Smooth muscle cell (in vitro differentiated cells): ENCODE measurements around the gene MACIR. TPM values are rescaled to one million over a fixed set of nuclear protein-coding genes. Genes with fewer than 3 reads are reported as not detected.

Source experiments
- DNase-seq: peaks from one replicate; lab custom pipeline; 2025; ENCODE audit not compliant: unreplicated experiment; lab: John Stamatoyannopoulos, UW
- H2AFZ ChIP-seq: fragments of 200-600 bp; sonication (generic); 2 replicates; pipeline ENCODE4 v1.6.0; 2016; ENCODE audit warnings: antibody characterized with exemption, low read depth, mild to moderate bottlenecking
- H3F3A ChIP-seq: fragments of 200-600 bp; sonication (generic); 2 replicates; pipeline ENCODE4 v1.6.0; 2017; ENCODE audit warnings: antibody characterized with exemption, low read depth
- H3K27ac ChIP-seq: fragments of 200-600 bp; sonication (generic); 2 replicates; pipeline ENCODE4 v1.5.1; 2016; ENCODE audit warnings: low read depth, mild to moderate bottlenecking
- H3K27me3 ChIP-seq: fragments of 200-600 bp; sonication (generic); 2 replicates; pipeline ENCODE4 v1.6.1; 2016; ENCODE audit warnings: low read depth, mild to moderate bottlenecking
- H3K36me3 ChIP-seq: fragments of 200-600 bp; sonication (generic); 2 replicates; pipeline ENCODE4 v1.5.1; 2016; ENCODE audit warnings: low read depth
- H3K4me1 ChIP-seq: fragments of 200-600 bp; sonication (generic); 2 replicates; pipeline ENCODE4 v1.5.1; 2016; ENCODE audit warnings: low read depth
- H3K4me2 ChIP-seq: fragments of 200-600 bp; sonication (generic); 2 replicates; pipeline ENCODE4 v1.6.0; 2016; ENCODE audit warnings: mild to moderate bottlenecking
- H3K4me3 ChIP-seq: fragments of 200-600 bp; sonication (generic); 2 replicates; pipeline ENCODE4 v1.5.1; 2016; ENCODE audit warnings: mild to moderate bottlenecking
- H3K79me2 ChIP-seq: fragments of 200-600 bp; sonication (generic); 2 replicates; pipeline ENCODE4 v1.6.0; 2016; ENCODE audit warnings: low read depth, mild to moderate bottlenecking
- H3K9ac ChIP-seq: fragments of 200-600 bp; sonication (generic); 2 replicates; pipeline ENCODE4 v1.6.0; 2016; ENCODE audit warnings: low read depth
- H3K9me3 ChIP-seq: fragments of 200-600 bp; sonication (generic); replicated peaks from 2 replicates; pipeline ENCODE4 v1.5.1; 2016; ENCODE audit warnings: low read depth
- H4K20me1 ChIP-seq: fragments of 200-600 bp; sonication (generic); 2 replicates; pipeline ENCODE4 v1.6.0; 2016; ENCODE audit warnings: low read depth
- WGBS: methylation state at CpG from one replicate; pipeline ENCODE4 v1.1.7; 2016; ENCODE audit warnings: low lambda C conversion rate; 5-methylcytosine and 5-hydroxymethylcytosine counted together
- polyA plus RNA-seq: library from polyadenylated mRNA; unstranded; fragments of >200 nt; fragmentation: Nextera tagmentation; extraction: Ambion mirVana; gene quantifications from 2 replicates; pipeline ENCODE4 v1.2.1, GENCODE V29; 2016
- total RNA-seq: library from RNA; depleted of rRNA; stranded (reverse); fragments of >200 nt; gene quantifications from 2 replicates; pipeline ENCODE4 v1.2.3, GENCODE V29; 2014
- TF ChIP-seq, protein P1 (sequence below): fragments of 200-600 bp; sonication (generic); IDR thresholded peaks from 2 replicates; pipeline ENCODE4 v1.5.1; 2017; ENCODE audit warnings: borderline replicate concordance, mild to moderate bottlenecking, antibody characterized with exemption; ENCODE audit not compliant: insufficient read depth, poor library complexity, severe bottlenecking

The MACIR gene
- total and polyA plus RNA-seq, 2 experiments from 2014 or later = 6.7 to 24.0 TPM

DNA sequence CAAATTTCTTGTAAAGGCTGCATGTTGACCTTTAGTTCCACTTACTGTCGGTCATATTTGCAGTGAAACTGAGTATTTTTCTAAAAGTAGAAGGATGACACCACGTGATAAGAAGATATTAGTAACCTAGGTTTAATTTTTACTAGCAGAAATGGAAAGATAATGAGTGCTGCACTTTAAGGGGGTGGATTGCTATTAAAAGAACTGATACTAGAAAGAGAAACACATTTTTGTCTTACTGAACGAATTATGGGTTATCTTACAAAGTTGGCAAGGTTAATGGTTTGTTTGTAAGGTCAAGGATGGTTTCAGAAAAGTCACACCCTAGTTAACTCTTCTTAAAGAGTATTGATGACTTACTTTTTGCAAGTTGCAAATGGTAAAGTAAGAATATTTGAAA is 2.4 kb downstream of the MACIR start:
- Histone ChIP-seq H4K20me1 (peaks cover 52% of the 10 kb centered on the region), H2AFZ (no peak overlapping the region), H3K36me3 (no peaks in the 10 kb centered on the region), H3K9ac (no peak overlapping the region), H3K79me2 (peaks cover 62% of the 10 kb centered on the region), H3K27ac (no peak overlapping the region), H3K4me2 (peak overlapping the region; percentile 99), H3K4me3 (peak overlapping the region; percentile 85), H3F3A (peaks cover 3% of the 10 kb centered on the region), H3K9me3 (no peaks in the 10 kb centered on the region), H3K27me3 (no peaks in the 10 kb centered on the region), H3K4me1 (peaks cover 10% of the 10 kb centered on the region)
- TF ChIP-seq, protein P1, sequence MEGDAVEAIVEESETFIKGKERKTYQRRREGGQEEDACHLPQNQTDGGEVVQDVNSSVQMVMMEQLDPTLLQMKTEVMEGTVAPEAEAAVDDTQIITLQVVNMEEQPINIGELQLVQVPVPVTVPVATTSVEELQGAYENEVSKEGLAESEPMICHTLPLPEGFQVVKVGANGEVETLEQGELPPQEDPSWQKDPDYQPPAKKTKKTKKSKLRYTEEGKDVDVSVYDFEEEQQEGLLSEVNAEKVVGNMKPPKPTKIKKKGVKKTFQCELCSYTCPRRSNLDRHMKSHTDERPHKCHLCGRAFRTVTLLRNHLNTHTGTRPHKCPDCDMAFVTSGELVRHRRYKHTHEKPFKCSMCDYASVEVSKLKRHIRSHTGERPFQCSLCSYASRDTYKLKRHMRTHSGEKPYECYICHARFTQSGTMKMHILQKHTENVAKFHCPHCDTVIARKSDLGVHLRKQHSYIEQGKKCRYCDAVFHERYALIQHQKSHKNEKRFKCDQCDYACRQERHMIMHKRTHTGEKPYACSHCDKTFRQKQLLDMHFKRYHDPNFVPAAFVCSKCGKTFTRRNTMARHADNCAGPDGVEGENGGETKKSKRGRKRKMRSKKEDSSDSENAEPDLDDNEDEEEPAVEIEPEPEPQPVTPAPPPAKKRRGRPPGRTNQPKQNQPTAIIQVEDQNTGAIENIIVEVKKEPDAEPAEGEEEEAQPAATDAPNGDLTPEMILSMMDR = no peak
- 51% methylated on average over 3 of the region's 3 CpGs for WGBS
- no peak for DNase-seq

DNA sequence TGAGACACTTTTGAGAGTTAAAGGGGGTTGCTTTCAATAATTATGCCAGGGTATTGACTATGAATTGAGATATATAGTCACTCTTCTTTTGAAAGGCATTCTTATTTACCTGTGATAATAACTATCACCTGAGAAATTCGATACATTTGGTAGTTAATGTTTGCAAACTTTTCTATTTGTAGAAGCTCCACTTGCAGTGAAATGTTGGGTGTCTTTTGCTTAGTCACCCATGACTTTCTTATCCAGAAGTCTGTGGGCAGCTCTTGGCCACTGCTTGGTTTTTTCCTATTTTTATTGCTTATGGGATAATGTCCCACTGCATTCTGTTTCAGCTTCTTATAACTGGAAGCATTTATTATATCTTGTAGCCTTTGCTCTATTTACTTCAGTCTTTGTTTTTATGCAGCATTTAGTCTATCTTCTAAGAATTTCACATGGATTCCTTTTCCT is 3.9 kb downstream of the MACIR start:
- no peaks in the 10 kb centered on the region for H3K27me3 ChIP-seq
- H3F3A ChIP-seq = peaks cover 3% of the 10 kb centered on the region
- no peaks in the 10 kb centered on the region for H3K36me3 ChIP-seq
- DNase-seq = no peak
- H3K4me3 ChIP-seq = no peak overlapping the region
- H3K79me2 ChIP-seq = peaks cover 77% of the 10 kb centered on the region
- 91% methylated on average over 1 of the region's 1 CpG for WGBS
- H2AFZ ChIP-seq = no peak overlapping the region
- H3K4me1 ChIP-seq = peaks cover 10% of the 10 kb centered on the region
- TF ChIP-seq, protein P1 = no peak
- no peak overlapping the region for H3K27ac ChIP-seq
- peak overlapping the region; percentile 38 for H3K4me2 ChIP-seq
- H4K20me1 ChIP-seq = peaks cover 52% of the 10 kb centered on the region
- no peaks in the 10 kb centered on the region for H3K9me3 ChIP-seq
- no peak overlapping the region for H3K9ac ChIP-seq

DNA sequence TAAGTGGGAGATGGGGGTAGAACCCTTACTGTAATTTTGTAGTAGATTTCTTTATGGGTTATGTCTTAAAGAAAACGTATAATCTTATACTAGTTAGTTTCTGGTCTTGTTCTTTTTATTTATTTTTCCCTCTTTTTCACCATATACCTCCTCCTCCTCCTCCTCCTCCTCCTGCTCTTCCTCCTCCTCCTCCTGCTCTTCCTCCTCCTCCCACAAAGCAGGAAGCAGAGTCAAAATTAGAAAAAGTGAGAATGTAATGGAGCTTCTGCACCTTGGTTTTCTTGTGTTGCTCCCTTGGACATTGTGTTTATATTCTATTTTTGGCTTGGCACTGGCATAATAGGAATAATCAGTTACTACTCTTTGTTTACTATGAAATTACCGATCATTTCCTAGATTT is 4.5 kb downstream of the MACIR start:
- no peaks in the 10 kb centered on the region for H3K9me3 ChIP-seq
- peaks cover 10% of the 10 kb centered on the region for H3K4me1 ChIP-seq
- no peak overlapping the region for H2AFZ ChIP-seq
- H3K27ac ChIP-seq = no peak overlapping the region
- no peaks in the 10 kb centered on the region for H3K27me3 ChIP-seq
- peaks cover 82% of the 10 kb centered on the region for H3K79me2 ChIP-seq
- H3K4me2 ChIP-seq = peak overlapping the region; percentile 38
- 84% methylated on average over 2 of the region's 2 CpGs for WGBS
- H3K9ac ChIP-seq = no peak overlapping the region
- TF ChIP-seq, protein P1 = no peak
- peaks cover 52% of the 10 kb centered on the region for H4K20me1 ChIP-seq
- no peak for DNase-seq
- peaks cover 3% of the 10 kb centered on the region for H3F3A ChIP-seq
- H3K4me3 ChIP-seq = no peak overlapping the region
- H3K36me3 ChIP-seq = no peaks in the 10 kb centered on the region

DNA sequence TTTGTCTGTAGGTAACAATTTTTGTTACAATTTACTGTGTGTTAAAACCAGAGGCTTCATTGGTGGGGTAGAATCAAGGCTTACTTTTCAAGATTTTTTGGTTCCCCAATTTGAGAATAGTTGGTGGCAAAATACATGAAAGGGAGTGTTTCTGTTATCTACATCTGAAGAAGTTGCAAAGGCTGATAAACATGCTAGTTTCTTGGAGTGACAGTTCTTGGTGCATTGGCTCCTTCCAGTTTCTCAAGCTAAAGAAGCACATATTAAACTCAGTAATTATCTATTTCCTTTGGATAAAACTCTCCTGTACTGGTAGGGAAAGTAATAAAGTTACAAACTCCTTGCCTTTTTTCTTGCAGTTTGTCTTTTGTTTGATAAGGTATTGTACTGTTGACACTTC is 5.9 kb downstream of the MACIR start:
- no peak overlapping the region for H3K4me2 ChIP-seq
- H3K36me3 ChIP-seq = no peaks in the 10 kb centered on the region
- H3K27me3 ChIP-seq = no peaks in the 10 kb centered on the region
- peaks cover 3% of the 10 kb centered on the region for H3F3A ChIP-seq
- H3K79me2 ChIP-seq = peaks cover 90% of the 10 kb centered on the region
- no peak overlapping the region for H2AFZ ChIP-seq
- TF ChIP-seq, protein P1 = no peak
- DNase-seq = no peak
- H3K9ac ChIP-seq = no peak overlapping the region
- no peaks in the 10 kb centered on the region for H3K9me3 ChIP-seq
- H3K27ac ChIP-seq = no peak overlapping the region
- H3K4me3 ChIP-seq = no peak overlapping the region
- peaks cover 10% of the 10 kb centered on the region for H3K4me1 ChIP-seq
- peaks cover 50% of the 10 kb centered on the region for H4K20me1 ChIP-seq
